Esophagus muscularis mucosa (tissue), 4 donors: ENCODE results near the gene CHDH.

ENCODE experiments used
- EP300 ChIP-seq: sonication (generic); formaldehyde crosslinking; IDR thresholded peaks from one replicate; pipeline ENCODE4 v1.6.1; 2017; ENCODE audit warnings: antibody characterized with exemption
- POLR2A ChIP-seq: fragments of 450-650 bp; IDR thresholded peaks from one replicate; pipeline ENCODE4 v1.6.1; 2017; ENCODE audit warnings: antibody characterized with exemption, moderate library complexity, mild to moderate bottlenecking, low read depth
- TF ChIP-seq, protein P1 (sequence below), 3 experiments: fragments of 200-600 bp in 2 of 3; fragments of 450-650 bp in 1 of 3; sonication (generic) in 2 of 3; IDR thresholded peaks; one replicate each; pipeline ENCODE4 v1.5.1; 2017 to 2019; ENCODE audit warnings: antibody characterized with exemption in 3 of 3, mild to moderate bottlenecking in 2 of 3, moderate library complexity in 1 of 3

- TF ChIP-seq, protein P1, sequence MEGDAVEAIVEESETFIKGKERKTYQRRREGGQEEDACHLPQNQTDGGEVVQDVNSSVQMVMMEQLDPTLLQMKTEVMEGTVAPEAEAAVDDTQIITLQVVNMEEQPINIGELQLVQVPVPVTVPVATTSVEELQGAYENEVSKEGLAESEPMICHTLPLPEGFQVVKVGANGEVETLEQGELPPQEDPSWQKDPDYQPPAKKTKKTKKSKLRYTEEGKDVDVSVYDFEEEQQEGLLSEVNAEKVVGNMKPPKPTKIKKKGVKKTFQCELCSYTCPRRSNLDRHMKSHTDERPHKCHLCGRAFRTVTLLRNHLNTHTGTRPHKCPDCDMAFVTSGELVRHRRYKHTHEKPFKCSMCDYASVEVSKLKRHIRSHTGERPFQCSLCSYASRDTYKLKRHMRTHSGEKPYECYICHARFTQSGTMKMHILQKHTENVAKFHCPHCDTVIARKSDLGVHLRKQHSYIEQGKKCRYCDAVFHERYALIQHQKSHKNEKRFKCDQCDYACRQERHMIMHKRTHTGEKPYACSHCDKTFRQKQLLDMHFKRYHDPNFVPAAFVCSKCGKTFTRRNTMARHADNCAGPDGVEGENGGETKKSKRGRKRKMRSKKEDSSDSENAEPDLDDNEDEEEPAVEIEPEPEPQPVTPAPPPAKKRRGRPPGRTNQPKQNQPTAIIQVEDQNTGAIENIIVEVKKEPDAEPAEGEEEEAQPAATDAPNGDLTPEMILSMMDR (IDR thresholded peaks at IDR 0.05), result no peak
- TF ChIP-seq POLR2A (no peak), EP300 (no peak)
Measured at GRCh38 chr3:53822331-53822741, 23.9 kb downstream of the CHDH start.
